HG03558 (cell line): Measurements from ENCODE around the gene NMU.
"Not testable (repeated sequence)": the region's sequence is repeated elsewhere in the genome, so short reads cannot be mapped to it uniquely, and the experiment has no call there.

Source experiments
- ATAC-seq: cut with Tn5 transposase; IDR thresholded peaks from one replicate; pipeline ENCODE4 v1.9.1; 2021; ENCODE audit warnings: moderate number of reproducible peaks; ENCODE audit not compliant: unreplicated experiment; ENCODE audit errors: extremely low read depth

Gene NMU, protein sequence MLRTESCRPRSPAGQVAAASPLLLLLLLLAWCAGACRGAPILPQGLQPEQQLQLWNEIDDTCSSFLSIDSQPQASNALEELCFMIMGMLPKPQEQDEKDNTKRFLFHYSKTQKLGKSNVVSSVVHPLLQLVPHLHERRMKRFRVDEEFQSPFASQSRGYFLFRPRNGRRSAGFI

DNA sequence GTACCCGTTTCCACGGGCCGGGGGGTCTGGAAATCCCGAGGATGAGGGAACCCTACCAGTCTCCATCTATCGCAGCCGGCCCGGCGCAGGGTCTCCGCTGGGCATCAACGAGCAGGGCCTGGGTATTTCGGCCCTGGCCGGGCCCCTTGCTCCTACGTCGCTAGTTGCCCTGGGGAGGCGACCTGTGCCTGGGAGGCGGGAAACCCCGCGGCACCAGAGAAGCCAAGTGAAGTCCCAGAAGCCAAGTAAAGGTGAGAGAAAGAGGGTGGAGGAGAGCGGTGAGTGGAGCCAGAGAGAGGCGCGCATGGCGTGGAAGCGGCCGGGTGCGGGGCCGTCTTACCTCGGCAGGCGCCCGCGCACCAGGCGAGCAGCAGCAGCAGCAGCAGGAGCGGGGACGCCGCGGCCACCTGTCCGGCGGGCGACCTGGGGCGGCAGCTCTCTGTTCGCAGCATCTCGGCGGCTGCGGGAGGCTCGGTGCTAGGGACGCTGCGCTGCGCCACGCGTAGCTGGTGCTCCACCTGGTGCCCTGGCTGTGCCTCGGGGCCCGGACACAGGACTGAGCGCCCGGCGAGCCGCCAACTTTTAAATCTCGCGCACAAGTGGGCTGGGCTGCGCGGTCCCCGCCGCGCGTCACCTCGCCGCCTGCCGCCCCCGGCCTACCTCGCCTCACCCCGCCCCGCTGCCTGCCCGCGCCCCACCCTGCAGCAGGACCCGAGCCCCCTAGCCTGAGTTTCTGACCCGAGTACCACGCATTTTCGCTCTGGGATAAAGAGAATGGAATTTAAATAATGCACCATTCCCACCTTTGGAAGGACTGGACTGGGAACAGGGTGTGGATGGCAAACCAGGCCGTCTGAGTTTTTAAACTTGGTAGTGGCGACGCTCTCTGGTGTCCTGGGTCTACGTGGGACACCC lies at the start of gene NMU:
Gene NMU, minus strand, starts transcription at position 558 of the 915 bp plus-strand sequence. Its CDS starts 106 bp downstream, at position 452.
- ATAC-seq, result peak; percentile 70

- no peak for ATAC-seq
These were observed 48.2 kb upstream of the NMU start for GRCh38 chr4:55684276-55684675.

DNA sequence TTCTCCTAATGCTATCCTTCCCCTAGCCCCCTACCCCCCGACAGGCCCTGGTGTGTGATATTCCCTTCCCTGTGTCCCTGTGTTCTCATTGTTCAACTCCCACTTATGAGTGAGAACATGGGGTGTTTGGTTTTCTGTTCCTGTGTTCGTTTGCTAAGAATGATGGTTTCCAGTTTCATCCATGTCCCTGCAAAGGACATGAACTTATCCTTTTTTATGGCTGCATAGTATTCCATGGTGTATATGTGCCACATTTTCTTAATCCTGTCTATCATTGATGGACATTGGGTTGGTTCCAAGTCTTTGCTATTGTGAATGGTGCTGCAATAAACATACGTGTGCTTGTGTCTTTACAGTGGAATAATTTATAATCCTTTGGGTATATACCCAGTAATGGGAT lies 46.7 kb upstream of the NMU start:
- not testable (repeated sequence) for ATAC-seq

GRCh38 chr4:55682295-55682694 lies 46.2 kb upstream of the NMU start:
- ATAC-seq, result no peak

GRCh38 chr4:55681430-55681829 lies 45.3 kb upstream of the NMU start:
- ATAC-seq, result no peak

DNA sequence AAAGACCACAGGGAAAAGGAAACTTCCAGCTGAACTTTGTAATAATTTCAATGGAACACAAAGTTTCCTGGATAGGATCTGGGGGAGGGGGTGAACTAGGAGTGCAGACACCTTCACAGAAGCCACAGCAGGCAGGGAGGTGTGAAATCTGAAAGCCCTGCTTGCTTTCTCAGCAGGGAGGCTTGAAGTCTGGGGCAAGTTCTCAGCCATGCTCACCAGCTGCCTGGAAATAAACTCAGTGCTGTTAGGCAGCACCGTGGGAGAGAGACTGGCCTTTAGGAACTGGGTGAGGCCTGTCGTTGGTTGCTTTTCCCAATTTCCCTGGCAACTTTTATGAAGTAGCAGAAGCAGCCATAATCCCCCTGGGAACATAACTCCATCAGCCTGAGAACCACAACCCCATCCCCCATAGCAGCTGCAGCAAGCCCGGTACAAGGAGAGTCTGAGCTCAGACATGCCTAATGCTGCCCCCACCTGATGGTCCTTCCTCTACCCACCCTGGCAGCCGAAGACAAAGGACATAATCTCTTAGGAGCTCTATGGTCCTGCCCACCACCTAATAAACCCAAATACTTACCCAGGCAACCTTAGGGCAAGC lies 39.2 kb upstream of the NMU start:
- no peak for ATAC-seq

GRCh38 chr4:55673424-55673823 lies 37.3 kb upstream of the NMU start:
- ATAC-seq, result no peak

DNA sequence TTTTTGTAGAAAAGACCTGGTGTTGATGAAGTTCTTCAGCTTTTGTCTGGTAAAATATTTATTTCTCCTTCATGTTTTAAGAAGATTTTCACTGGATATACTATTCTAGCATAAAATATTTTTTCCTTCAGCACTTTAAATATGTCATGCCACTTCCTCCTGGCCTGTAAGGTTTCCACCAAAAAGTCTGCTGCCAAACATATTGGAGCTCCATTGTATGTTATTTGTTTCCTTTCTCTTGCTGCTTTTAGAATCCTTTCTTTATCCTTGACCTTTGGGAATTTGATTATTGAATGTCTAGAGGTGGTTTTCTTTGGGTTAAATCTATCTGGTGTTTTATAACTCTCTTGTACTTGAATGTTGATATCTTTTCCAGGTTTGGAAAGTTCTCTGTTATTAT lies 35.6 kb upstream of the NMU start:
- no peak for ATAC-seq

DNA sequence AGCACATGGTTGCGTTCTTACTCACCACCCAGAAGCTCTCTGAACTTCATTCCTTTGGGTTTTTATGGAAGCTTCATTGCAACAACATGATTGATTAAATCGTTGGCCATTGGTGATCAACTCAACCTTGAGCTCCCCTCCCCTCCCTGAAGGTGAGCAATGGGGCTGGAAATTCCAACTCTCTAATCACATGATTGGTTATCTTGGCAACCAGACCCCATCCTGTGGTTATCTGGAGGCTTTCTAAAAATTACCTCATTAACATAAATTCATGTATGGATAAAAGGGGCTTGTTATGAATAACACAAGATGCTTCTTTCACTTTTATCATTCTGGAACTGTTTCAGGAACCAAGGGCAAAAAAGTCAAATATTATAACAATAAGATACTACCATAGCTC lies 34.6 kb upstream of the NMU start:
- no peak for ATAC-seq

DNA sequence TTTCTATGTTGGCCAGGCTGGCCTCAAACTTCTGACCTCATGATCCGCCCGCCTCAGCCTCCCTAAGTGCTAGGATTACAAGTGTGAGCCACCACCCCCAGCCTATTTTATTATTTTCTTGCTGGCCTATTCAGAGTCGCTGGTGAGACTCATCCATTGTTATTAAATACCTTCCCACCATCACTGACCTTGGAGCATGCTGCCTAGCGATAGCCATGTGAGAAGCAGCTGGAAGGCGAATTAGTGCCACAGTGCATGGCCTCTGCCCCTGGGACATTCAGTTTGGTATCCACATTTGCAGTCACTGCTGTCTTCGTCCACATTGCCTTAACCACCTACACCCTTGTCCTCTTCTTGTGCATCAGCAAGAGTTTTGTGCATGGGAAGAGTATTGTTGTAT lies 32.4 kb upstream of the NMU start:
- ATAC-seq, result no peak

GRCh38 chr4:55666535-55666934 lies 30.4 kb upstream of the NMU start:
- no peak for ATAC-seq

GRCh38 chr4:55663145-55663544 lies 27.0 kb upstream of the NMU start:
- no peak for ATAC-seq

DNA sequence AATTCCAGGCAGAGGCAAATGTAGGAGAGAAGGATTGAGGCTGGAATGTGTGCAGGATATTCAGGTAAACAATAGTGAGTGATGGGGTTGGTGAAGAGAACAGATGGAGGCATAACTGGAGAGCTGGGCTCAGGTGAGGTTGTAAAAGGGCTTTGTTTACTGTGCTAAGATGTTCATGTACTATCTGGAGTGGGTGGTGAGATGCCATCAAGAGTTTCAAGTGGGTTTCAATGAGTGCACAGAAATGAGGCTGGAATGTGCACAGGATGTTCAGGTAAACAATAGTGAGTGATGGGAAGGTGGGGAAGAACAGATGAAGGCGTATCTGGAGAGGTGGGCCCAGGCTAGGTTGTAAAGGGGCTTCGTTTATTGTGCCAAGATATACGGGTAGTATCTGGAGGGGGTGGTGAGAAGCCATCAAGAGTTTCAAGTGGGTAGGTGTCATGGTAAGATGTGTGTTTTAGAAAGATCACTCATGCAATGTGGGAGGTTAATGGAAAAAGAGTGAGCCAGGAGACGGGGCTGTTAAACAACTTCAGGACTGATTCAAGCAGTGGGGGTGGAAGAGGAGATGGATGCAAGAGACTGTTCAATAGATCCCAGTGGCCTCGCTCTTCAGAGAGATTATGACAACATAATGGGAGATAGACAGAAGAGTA lies 25.4 kb upstream of the NMU start:
- ATAC-seq, result no peak

- ATAC-seq, result no peak
These were observed 22.6 kb upstream of the NMU start for GRCh38 chr4:55658657-55659056.

GRCh38 chr4:55654131-55654530 lies 18.0 kb upstream of the NMU start:
- ATAC-seq, result no peak

DNA sequence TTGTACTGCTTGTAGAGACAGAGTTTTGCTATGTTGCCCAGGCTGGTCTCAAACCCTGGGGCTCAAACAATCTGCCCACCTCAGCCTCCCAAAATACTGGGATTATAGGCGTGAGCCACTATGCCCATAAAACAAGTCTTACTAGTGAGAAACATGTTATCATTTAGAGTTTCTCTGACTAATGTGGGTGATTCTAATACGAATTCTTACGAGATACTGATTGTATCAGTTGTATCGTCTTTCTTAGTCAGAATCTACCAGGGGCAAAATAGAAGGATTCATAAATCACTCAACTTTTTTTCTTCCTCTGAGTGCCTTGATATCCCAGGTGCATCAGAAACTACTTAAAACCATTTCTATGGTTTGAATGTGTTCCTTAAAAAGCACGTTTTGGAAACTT lies 14.4 kb upstream of the NMU start:
- no peak for ATAC-seq

GRCh38 chr4:55637272-55637820 lies 1.2 kb upstream of the NMU start:
- no peak for ATAC-seq

DNA sequence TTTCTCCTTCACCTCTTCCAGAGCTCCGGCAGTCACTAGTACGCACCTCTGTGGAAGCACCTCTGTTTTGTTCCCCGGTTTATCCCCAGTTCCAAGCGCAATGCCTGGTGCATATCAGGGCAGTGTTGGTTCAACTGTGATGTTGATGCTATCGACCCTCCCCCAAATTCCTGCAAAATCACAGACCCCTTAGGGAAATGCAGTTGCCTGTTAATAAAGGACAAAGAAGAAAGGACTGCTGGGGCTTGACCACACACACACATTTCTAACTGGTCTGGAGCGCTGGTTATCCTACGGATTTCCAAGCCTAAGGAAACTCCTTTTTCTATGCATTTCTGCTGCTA lies 530 bp upstream of the NMU start:
- no peak for ATAC-seq

DNA sequence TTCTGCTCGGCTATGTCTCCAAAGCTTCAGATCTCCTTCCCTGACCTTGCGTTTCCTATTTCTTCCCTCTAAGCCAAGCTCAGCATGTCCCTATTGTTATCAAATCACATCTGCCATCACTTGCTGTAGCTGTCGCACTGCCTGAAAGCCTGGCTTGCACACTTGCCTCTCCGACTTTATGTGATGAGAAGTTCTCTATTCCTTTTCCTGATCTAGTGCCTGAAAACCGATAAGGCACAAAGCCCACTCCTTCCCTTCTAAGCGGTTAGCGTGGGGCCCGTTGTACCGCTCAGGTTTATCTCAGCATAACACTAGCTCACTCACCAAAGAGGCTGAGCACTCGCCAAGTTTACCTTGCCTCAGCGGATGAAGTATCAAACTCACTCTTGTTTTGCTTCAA lies 816 bp downstream of the NMU start:
- ATAC-seq, result no peak

DNA sequence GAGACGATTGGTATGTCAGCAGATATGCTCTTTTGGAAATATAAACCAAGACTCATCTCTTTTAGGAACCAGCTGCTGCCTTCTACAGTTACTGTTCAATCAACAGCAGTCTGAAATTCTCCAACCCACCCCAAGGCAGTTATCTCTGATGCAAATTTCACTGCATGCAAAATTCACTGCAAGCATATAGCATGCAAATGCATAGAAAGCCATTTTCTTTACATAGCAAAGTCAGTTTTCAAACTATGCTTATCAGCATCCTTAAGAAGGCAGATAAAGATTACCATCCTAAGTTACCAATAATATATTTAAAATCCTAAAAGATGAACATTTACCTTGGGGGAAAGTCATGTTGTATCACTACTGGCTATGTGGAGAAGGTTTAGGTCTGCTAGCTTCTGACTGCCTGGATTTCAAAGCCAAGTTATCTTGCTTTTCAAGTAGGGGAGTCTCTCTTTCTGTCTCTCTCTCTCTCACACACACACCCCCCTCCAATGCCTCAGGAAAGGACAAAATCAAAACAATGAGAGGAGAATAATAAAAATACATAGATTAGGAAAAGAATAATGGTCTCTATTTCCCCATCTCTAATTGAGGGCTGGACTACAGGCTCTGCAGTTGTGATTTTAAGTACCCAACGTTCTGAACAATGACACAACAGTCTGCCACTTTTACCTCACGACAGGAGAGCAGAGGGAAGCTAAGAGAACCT lies 1.5 kb downstream of the NMU start:
- ATAC-seq, result no peak
